Measurements from ENCODE around the gene CREBRF.

The CREBRF gene

DNA sequence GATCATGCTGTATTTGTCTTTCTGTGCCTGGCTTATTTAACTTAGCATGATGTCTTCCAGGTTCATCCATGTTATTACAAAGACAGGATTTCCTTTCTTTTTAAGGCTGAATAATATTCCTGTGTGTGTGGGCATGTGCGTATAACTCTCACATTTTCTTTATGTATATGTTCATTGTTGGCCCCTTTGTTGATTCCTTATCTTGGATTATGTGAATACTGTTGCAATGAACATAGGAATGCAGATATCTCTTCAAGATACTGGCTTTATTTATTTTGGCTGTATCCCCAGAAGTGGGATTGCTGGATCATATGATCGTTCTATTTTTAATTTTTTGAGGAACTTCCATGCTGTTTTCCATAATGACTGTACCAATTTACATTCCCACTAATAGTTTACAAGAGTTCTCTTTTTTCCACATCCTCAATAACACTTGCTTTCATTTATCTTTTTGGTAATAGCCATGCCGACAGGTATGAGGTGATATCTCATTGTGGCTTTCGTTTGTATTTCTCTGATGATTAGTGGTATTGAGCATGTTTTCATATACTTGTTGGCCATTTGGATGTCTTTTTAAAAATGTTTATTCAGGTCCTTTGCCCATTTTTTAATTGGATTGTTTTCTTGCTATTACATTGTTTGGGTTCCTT is 38.0 kb downstream of the CREBRF start:
- no peak for TF ChIP-seq GATA2 (IDR thresholded peaks at IDR 0.05; ENCODE audit: low read depth, low read length)

DNA sequence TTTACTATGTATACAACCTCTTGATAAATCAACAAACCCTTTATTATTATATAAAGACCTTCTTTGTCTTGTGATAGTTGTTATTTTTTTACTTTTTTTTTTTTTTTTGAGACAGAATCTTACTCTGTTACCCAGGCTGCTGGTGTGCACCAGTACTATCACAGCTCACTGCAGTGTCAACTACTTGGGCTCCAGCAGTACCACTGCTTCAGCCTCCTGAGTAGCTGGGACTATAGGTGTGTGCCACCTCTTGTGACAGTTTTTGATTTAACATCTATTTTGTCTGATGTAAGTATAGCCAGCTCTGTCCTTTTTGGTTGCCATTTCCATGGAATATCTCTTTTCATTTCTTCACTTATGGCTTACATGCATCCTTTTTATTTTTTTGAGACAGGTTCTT is 42.6 kb downstream of the CREBRF start:
- TF ChIP-seq GATA3 (IDR thresholded peaks at IDR 0.05; ENCODE audit: low read depth, low read length): no peak

DNA sequence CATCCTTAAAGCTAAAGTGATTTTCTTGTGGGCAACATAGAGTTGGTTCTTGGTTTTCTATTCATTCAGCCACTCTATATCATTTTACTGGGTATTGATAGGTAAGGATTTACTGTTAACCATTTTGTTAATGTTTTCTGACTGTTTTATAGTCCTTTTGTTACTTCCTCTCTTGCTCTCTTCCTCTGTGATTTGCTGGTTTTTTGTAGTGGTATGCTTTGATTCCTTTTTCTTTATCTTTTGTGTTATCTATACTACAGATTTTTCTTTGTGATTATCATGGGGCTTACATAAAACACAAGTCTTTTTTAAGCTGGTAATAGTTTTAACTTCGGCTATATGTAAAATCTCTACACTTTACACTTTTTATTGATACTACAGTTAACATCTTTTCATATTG is 43.3 kb downstream of the CREBRF start:
- no peak for TF ChIP-seq GATA2 (IDR thresholded peaks at IDR 0.05; ENCODE audit: low read depth, low read length)
- no peak for TF ChIP-seq GATA3 (IDR thresholded peaks at IDR 0.05; ENCODE audit: low read depth, low read length)

DNA sequence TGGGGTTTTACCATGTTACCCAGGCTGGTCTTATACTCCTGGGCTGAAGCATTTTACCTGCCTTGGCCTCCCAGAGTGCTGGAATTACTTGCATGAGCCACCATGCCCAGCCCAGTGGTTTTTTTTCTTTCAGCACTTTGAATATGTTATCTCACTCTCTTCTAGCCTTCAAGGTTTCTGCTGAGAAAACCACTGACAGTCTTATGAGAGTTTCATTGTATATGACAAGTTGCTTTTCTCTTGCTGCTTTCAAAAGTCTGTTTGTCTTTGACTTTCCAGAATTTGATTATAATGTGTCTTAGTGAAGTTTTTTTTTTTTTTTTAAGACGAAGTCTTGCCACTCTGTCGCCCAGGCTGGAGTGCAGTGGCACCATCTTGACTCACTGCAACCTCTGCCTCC is 45.1 kb downstream of the CREBRF start:
- TF ChIP-seq GATA3 (IDR thresholded peaks at IDR 0.05; ENCODE audit: low read depth, low read length): no peak
- TF ChIP-seq GATA2 (IDR thresholded peaks at IDR 0.05; ENCODE audit: low read depth, low read length): no peak

DNA sequence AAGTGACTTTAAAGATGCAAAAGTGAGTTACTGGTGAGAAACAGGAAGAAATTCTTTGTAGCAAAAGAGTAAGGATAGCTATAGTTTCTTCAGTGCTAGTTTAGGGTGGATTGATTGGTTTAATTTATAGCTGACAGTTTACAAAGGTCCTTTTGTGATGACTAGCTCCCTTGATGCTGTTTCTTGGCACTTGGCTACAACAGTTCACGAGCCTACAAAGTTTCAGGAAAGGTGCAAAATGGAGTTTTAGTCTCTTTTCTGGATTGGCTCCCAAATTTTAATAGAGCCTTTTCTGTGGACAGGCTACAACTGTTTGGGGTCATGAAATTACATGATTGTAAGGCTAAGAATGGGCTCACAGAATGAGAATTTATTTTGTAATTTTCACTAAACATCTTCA is 47.3 kb downstream of the CREBRF start:
- TF ChIP-seq GATA2 (IDR thresholded peaks at IDR 0.05; ENCODE audit: low read depth, low read length): no peak
- no peak for TF ChIP-seq GATA3 (IDR thresholded peaks at IDR 0.05; ENCODE audit: low read depth, low read length)

DNA sequence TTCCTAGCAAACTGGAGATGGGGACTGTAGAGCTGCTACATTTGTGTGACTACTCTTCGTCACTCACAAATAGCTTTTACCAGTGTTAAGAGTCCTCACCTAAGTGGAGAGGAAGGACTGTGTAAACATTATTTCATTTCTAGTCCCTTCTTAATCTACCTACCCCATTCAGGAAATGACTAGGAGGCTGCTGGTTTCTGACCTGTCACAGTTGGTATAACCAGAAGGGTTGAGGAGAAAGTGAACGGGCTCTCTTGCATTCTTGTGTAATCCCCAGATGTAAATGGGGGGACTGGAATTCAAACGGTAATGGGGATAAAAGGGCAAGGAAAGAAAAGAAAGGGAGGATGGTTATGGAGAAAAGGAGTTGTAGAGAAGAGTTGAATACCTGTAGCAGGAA is 52.8 kb downstream of the CREBRF start:
- TF ChIP-seq GATA3 (IDR thresholded peaks at IDR 0.05; ENCODE audit: low read depth, low read length) (no peak), GATA2 (IDR thresholded peaks at IDR 0.05; ENCODE audit: low read depth, low read length) (no peak)

DNA sequence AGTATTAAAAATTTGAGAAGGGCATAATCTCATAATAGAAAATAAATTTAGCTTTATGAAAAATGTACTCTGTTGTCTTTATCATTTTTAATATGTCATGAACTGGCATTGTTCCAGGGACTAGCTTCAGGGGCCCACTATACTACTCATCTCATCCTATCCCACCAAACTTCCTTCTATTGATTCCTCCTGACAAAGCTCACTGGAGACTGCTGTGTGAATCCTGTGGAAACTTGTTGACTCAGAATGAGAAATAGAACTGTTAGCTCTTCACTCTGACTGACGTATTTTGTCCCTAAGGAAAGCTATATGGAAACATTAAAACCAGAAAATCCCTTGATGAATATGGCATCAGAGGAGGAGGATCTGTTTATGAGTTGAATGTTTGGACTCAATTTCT is 58.4 kb downstream of the CREBRF start:
- no peak for TF ChIP-seq GATA2 (IDR thresholded peaks at IDR 0.05; ENCODE audit: low read depth, low read length)
- no peak for TF ChIP-seq GATA3 (IDR thresholded peaks at IDR 0.05; ENCODE audit: low read depth, low read length)

DNA sequence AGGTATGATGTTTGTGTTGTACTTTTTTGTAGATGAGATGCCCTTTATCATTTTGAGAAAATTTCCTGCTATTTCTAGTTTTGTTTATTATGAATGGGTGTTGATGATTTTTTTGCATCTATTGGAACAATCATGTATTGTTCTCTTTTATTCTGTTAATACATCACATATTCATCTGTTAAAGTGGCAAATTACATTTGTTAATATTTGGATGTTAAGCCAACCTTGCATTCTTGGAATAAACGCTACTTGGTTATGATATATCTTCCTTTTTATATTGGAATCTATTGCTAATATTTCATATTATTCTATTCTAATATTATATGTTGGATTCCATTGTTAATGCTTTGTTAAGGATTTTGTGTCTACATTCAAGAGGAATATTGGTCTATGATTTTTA is 63.6 kb downstream of the CREBRF start:
- TF ChIP-seq GATA2 (IDR thresholded peaks at IDR 0.05; ENCODE audit: low read depth, low read length): no peak

DNA sequence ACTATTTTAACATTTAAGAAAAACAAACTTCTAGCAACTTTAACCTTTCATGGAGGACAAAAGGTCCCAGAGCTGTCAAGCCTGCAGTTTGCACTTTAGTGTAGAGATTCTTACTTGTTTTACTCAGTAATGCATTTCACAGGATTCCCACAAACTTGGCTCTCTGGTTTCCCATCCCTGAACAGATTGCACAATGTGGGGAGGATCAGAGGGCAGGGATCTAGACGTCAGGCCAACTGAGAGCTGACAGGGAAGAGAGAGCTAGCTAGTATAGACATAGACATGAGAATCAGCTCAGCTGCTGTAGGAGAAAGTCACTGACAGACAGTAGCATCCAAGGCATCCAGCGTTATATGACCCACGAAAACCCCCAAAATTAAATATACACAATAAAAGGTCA is 67.3 kb downstream of the CREBRF start:
- TF ChIP-seq GATA2 (IDR thresholded peaks at IDR 0.05; ENCODE audit: low read depth, low read length) (no peak), GATA3 (IDR thresholded peaks at IDR 0.05; ENCODE audit: low read depth, low read length) (no peak)

DNA sequence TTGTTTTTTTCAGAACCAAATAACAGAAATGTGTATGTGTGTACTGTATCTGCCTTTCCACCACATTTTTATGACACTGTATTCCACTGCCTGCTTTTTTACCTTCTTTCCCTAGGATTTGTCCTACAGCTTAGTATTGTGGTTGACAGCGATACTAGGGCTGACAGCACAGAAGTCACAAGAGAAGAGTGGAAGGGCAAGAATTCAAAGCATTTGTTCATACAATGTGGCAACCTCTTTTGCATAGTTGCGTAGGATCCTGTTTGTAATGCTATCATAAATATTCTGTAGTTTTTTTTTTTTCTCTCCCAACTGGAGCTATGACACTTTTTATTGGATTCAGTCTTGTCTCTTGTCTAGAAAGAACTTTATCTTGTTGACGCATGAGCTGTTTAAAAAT is 82.6 kb downstream of the CREBRF start:
- no peak for TF ChIP-seq GATA3 (IDR thresholded peaks at IDR 0.05; ENCODE audit: low read depth, low read length)
- TF ChIP-seq GATA2 (IDR thresholded peaks at IDR 0.05; ENCODE audit: low read depth, low read length): no peak

DNA sequence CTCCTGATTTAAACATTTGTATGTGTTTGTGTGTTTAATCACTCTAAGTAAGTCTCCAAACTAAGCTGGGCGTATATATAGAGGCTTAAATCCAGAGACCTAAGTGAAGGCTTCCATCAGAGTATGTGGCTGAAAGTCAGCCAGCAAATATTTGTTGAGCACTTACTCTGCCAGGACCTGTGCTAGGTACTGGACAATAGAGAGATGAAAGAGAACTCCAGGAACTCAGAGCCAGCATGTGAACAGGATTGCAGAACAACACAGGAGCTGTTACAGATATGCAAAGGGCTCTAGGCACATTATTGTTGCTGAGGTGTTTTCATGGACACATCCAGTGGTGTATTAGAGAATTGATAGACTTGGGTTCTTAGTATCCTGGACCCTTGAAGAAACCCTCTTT is 83.5 kb downstream of the CREBRF start:
- TF ChIP-seq GATA2 (IDR thresholded peaks at IDR 0.05; ENCODE audit: low read depth, low read length) (no peak), GATA3 (IDR thresholded peaks at IDR 0.05; ENCODE audit: low read depth, low read length) (no peak)

DNA sequence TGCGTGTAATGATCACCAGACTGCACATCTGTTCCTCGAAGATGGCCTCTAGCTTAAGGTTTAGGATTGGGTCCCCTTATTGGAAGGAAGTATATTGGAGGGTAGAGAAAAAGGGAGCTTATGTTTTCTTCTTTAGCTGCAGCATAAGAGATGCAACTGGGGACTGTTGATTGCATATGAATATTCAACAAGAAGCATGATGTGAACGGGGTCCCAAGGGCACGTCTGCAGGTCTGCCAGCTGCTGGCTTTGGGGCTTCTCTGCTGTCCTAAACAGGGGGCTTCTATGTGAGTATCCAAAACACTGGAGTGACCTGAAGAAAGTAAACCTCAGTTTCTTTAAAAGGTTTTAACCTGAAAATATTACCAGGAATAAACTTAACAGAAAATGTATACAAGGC is 84.6 kb downstream of the CREBRF start:
- TF ChIP-seq GATA2 (IDR thresholded peaks at IDR 0.05; ENCODE audit: low read depth, low read length): no peak
- no peak for TF ChIP-seq GATA3 (IDR thresholded peaks at IDR 0.05; ENCODE audit: low read depth, low read length)

DNA sequence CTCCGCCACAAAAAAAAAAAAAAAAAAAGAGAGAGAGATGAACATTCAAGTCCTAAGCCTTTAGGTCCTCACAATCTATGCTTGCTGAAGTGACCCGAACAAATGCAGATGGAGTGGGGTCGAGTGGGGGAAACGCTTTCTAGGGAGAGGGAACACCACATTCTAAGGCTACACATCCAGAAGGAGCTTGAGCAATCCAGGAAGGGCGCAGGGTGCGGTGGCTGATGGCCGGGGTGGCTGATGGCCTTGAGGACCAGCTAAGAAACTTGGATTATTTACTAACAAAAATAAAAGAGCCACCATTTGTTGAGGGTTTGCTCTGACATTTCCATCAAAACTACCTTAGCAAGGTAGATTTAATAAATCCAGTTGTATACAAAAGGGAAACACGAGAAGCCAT is 87.4 kb downstream of the CREBRF start:
- TF ChIP-seq GATA3 (IDR thresholded peaks at IDR 0.05; ENCODE audit: low read depth, low read length) (no peak), GATA2 (IDR thresholded peaks at IDR 0.05; ENCODE audit: low read depth, low read length) (no peak)

DNA sequence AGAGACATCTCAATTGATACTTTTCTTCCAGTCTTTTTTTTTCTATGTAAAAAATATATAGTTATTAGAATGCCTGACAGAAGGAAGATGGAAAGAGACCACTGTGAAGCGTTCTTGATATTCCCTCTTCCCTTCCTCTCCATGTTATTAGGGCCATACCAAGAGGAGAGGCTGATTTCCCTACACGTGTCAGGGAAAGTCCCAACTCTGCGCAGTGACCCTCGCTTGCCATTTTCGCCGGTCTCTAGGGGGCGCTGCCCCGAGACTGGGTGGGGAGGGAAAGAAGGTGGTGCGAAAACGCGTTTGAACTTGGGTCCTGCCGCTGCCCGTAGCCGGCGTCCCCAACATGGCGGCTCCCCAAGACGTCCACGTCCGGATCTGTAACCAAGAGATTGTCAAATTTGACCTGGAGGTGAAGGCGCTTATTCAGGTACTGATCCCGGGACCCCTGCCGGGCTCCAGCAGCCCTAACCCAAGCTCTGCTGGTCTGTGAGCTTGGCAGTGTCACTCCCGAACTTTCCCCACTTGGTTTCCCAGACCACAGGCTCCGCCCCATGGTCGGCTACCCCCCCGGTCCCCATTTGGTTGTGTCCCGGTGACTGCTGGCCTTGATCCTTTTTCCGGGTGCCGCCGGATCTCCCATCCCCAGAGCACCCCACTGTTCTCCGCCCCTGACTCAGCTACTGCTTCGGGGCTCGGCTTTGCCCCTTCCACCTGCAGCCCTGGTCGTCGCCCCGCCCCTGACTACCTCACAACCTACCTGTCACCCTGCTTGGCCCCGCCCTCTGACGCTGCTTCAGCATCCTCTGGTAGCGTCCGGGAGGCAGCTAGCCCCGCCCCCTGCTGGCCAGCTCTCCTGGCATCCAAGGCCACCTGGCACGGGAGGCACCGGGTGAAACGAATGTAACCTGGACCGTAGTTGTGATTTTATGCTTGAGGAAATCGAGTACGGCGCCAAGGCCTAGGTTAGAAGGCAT is 88.3 kb downstream of the CREBRF start, which contains the start of gene BNIP1:
Gene BNIP1, plus strand, starts transcription at position 332 of the 977 bp plus-strand sequence. Its CDS starts 15 bp downstream, at position 347.
- no peak for TF ChIP-seq GATA2 (IDR thresholded peaks at IDR 0.05; ENCODE audit: low read depth, low read length)

DNA sequence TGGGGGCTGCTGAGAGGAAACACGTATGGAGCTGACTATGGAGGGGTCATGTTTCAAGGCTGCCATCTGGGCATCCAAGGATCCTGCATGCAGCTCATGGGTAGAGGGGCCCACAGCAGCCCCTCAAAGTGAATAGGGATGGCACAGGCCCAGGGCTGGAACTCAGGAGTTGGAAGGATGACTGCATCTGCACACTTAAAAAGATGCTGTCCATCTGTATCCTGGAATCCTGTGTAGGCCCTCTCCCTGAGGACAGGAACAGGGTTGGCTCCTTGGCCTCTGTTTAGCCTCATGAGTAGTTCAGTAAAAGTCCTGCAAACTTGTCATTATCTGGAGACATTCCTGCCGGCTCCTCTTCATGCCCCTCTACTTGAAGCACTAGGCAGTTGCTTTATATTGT is 92.2 kb downstream of the CREBRF start:
- TF ChIP-seq GATA2 (IDR thresholded peaks at IDR 0.05; ENCODE audit: low read depth, low read length): no peak
- TF ChIP-seq GATA3 (IDR thresholded peaks at IDR 0.05; ENCODE audit: low read depth, low read length): no peak
